GM21825 (cell line): Measurements from ENCODE around the gene FUCA1.
"Not testable (repeated sequence)": the region's sequence is repeated elsewhere in the genome, so short reads cannot be mapped to it uniquely, and the experiment has no call there.

Source experiments
- ATAC-seq: cut with Tn5 transposase; IDR thresholded peaks from one replicate; pipeline ENCODE4 v1.9.1; 2021; ENCODE audit warnings: mild to moderate bottlenecking, moderate library complexity; ENCODE audit not compliant: unreplicated experiment

The FUCA1 gene

GRCh38 chr1:23803674-23804073 lies 64.4 kb downstream of the FUCA1 start:
- ATAC-seq, result no peak

GRCh38 chr1:23802809-23803342 lies 65.2 kb downstream of the FUCA1 start:
- not testable (repeated sequence) for ATAC-seq

GRCh38 chr1:23801876-23802275 lies 66.2 kb downstream of the FUCA1 start:
- ATAC-seq, result no peak

GRCh38 chr1:23801338-23801748 lies 66.7 kb downstream of the FUCA1 start:
- ATAC-seq, result no peak

- ATAC-seq, result peak; percentile 71
Measured at GRCh38 chr1:23800400-23801337, 67.4 kb downstream of the FUCA1 start, which contains the start of gene GALE. TSS of gene GALE (minus strand) at chr1:23800754. CDS start at chr1:23799007, 1,747 bp downstream.

- no peak for ATAC-seq
Measured at GRCh38 chr1:23799570-23800399, 68.3 kb downstream of the FUCA1 start.

GRCh38 chr1:23799255-23799569 lies 68.9 kb downstream of the FUCA1 start:
- ATAC-seq, result no peak

- ATAC-seq, result no peak
Measured at GRCh38 chr1:23798662-23799142, 69.4 kb downstream of the FUCA1 start.

- ATAC-seq, result no peak
Measured at GRCh38 chr1:23797478-23798448, 70.3 kb downstream of the FUCA1 start.

- ATAC-seq, result no peak
Measured at GRCh38 chr1:23796466-23797271, 71.4 kb downstream of the FUCA1 start.

GRCh38 chr1:23795676-23796465 lies 72.2 kb downstream of the FUCA1 start:
- no peak for ATAC-seq
